Stimulated activated CD4-positive, alpha-beta T cell treated with anti-CD3 and anti-CD28 coated beads, Interleukin-4, amount 100 ng/mL, for 1 hour (primary cell): ENCODE data around the gene ZNF284.

Source experiments
- DNase-seq: peaks from one replicate; pipeline ENCODE4 v3.0.0-alpha.2; 2020

ZNF284 gene

GRCh38 chr19:44071824-44072542 is at the start of gene ZNF284:
Gene ZNF284 (plus strand): TSS chr19:44072159. CDS start chr19:44076390, 4,231 bp downstream.
- DNase-seq: peak; percentile 78

- DNase-seq: no peak
These were observed 47.1 kb upstream of the ZNF284 start for GRCh38 chr19:44024900-44025216.

- DNase-seq: peak; percentile 70
These were observed 46.6 kb upstream of the ZNF284 start, which contains the start of gene ZNF222 for GRCh38 chr19:44025217-44025936. Gene ZNF222 (plus strand): TSS chr19:44025379. CDS start chr19:44025437, 58 bp downstream.

GRCh38 chr19:44026622-44027021 is 45.3 kb upstream of the ZNF284 start:
- no peak for DNase-seq

- no peak for DNase-seq
These were observed 39.9 kb upstream of the ZNF284 start for GRCh38 chr19:44032001-44032610.

GRCh38 chr19:44042147-44042546 is 29.8 kb upstream of the ZNF284 start:
- no peak for DNase-seq

GRCh38 chr19:44050740-44051649 is 21.0 kb upstream of the ZNF284 start:
- DNase-seq: peak; percentile 21

- peak; percentile 76 for DNase-seq
These were observed 20.1 kb upstream of the ZNF284 start, which contains the start of gene ZNF223 for GRCh38 chr19:44051650-44052402. Gene ZNF223 (plus strand): TSS chr19:44052036. CDS start chr19:44055177, 3,141 bp downstream.

- DNase-seq: no peak
These were observed 16.1 kb upstream of the ZNF284 start for GRCh38 chr19:44055870-44056269.

GRCh38 chr19:44059229-44059628 is 12.7 kb upstream of the ZNF284 start:
- DNase-seq: no peak

GRCh38 chr19:44061038-44061437 is 10.9 kb upstream of the ZNF284 start:
- DNase-seq: no peak

GRCh38 chr19:44066305-44066704 is 5.7 kb upstream of the ZNF284 start:
- no peak for DNase-seq

GRCh38 chr19:44069415-44069814 is 2.5 kb upstream of the ZNF284 start:
- DNase-seq: no peak

GRCh38 chr19:44072543-44073401 is 813 bp downstream of the ZNF284 start:
- no peak for DNase-seq

GRCh38 chr19:44076325-44076724 is 4.4 kb downstream of the ZNF284 start:
- no peak for DNase-seq

GRCh38 chr19:44092108-44092507 is 20.1 kb downstream of the ZNF284 start:
- no peak for DNase-seq

- DNase-seq: peak; percentile 77
These were observed 22.2 kb downstream of the ZNF284 start, which contains the start of gene ZNF224 for GRCh38 chr19:44093931-44094765. Gene ZNF224 (plus strand): TSS chr19:44094361. CDS start chr19:44097874, 3,513 bp downstream.

- DNase-seq: no peak
These were observed 35.8 kb downstream of the ZNF284 start for GRCh38 chr19:44107751-44108150.

GRCh38 chr19:44109458-44109857 is 37.5 kb downstream of the ZNF284 start:
- DNase-seq: no peak
